Middle frontal gyrus (tissue), 1 donor: ENCODE data around the gene LTBP4.

Experiments
- DNase-seq: peaks from one replicate; pipeline ENCODE4 v3.0.0-alpha.2; 2015; ENCODE audit warnings: low spot score; ENCODE audit errors: extremely low spot score

LTBP4 gene

GRCh38 chr19:40662925-40663694 is 61.9 kb downstream of the LTBP4 start:
- peak; percentile 76 for DNase-seq

- DNase-seq, result no peak
These were observed 62.8 kb downstream of the LTBP4 start for GRCh38 chr19:40663695-40664692.

DNA sequence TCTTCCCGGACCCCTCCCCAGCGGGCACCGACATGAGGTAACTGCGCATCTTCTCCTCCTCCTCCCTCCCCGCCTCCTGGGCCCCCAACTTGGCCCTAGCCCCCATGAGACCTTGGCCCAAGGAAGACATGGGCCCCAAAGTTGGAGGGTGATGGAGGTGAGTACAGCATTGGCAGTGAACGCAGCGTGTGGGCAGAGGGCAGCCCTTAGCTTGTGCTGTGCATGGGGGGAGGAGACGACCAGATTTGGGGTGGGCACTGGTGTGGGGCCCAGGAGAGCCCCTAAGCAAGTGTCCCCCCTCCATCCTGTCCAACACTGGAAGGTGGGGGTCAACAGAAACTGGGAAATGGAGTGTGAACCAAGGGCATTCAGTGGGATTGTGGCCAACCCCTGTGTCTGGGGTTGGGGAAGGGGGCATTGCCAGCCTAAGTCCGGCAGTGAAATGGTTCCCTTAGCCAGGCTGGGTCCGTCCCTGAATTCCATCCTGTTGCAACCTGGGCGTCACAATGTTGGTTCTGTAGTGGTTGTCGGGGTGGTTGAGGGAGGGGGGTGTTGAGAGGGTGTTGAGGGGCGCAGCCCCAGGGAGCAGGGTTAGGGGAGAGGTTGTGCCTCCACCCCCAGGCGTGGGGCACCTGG is 65.8 kb downstream of the LTBP4 start:
- DNase-seq, result no peak

GRCh38 chr19:40667602-40668001 is 66.4 kb downstream of the LTBP4 start:
- no peak for DNase-seq

GRCh38 chr19:40668991-40669614 is 67.9 kb downstream of the LTBP4 start:
- DNase-seq, result no peak

DNA sequence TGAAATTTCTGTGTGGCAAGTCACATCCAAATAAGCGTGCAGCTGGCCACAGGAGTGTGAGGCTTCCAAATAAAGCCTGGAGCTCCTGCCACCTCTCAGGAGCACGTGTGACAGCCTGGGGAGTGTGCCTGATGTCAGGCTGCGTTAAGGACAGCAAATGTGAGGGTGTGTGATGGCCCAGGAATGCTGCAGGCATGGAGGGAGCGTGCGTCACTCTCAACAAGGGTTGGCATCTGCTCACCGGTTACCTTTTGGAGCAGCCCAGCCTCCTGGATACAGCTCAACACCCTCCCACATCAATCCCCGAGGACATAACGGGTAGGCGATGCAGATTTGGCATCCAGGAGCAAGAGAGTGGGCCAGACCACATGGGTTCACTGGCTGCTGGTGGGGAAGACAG is 70.2 kb downstream of the LTBP4 start:
- DNase-seq, result peak; percentile 62

DNA sequence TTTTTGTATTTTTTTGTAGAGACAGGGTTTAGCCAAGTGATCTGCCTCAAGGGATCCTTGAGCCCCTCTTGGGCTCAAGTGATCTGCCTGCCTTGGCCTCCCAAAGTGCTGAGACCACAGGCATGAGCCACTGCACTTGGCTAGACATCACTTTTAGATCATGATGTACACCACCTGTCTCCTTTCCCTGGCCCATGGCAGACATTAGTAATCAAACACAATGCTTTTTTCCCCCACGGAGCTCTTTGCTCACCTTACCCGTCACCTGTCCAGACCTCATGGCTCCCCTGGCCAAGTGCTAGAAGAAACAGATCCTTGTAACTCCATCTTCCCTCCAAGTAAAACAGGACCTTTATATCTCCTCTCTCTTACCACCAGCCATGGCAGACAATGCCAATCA is 70.9 kb downstream of the LTBP4 start:
- no peak for DNase-seq

GRCh38 chr19:40672573-40673299 is 71.6 kb downstream of the LTBP4 start:
- DNase-seq, result no peak

DNA sequence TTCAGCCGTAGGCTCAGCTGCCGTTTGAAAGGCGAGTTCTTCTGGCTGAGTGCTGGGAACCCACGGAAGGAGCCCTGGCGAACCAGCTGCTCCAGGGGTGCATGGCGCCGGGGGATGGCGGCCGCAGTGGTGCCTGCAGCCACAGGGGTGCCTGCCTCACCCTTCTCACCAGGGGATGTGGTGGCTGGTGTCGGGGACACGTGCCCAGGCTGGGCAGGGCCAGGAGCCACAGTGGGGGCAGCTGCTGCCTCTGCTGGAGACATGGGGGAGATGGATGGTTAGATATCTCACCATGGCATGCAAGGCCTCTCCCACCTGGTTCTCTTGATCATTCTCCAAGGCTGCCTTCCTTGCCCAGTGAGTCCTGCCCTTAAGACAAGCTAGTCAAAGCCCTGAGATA is 72.2 kb downstream of the LTBP4 start:
- DNase-seq, result no peak

- DNase-seq, result no peak
These were observed 73.1 kb downstream of the LTBP4 start for GRCh38 chr19:40674291-40674690.

DNA sequence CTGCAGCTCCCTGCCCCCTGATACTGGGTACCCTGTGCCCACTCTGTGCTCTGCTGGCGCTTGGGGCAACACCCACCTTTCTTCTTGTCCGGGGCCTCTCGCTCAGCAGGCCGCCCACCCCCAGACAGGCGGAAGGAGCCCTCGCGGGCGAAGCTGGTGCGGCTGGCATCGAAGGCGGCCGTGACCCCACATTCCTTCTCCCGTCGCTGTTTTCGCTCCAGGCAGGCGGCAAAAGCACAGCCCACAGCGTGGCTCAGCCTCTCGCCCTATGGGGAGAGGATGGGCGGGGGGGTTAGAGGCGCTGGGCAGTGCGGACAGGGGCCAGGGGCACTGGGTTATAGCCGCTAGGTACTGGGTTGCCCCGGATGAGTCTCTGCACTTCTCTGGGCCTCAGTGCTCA is 76.0 kb downstream of the LTBP4 start:
- DNase-seq, result no peak
